ACC112 (cell line): Measurements from ENCODE around the gene RNLS.

Experiments used
- H2AFZ ChIP-seq: fragments of 200-600 bp; sonication (generic); one replicate; pipeline ENCODE4 v1.6.0; 2017; ENCODE audit warnings: antibody characterized with exemption, low read length; ENCODE audit not compliant: unreplicated experiment
- H3K27ac ChIP-seq: fragments of 200-600 bp; sonication (generic); 2 replicates; pipeline ENCODE4 v1.5.1; 2014; ENCODE audit warnings: low read depth, mild to moderate bottlenecking, antibody characterized with exemption, low read length, moderate library complexity
- H3K27me3 ChIP-seq: fragments of 200-600 bp; sonication (generic); 2 replicates; pipeline ENCODE4 v1.6.1; 2014; ENCODE audit warnings: mild to moderate bottlenecking, antibody characterized with exemption, low read length, moderate library complexity, mixed read lengths; ENCODE audit not compliant: insufficient read depth
- H3K36me3 ChIP-seq: fragments of 200-600 bp; sonication (generic); 2 replicates; pipeline ENCODE4 v1.6.1; 2016; ENCODE audit warnings: mild to moderate bottlenecking, antibody characterized with exemption, low read length, moderate library complexity, mixed read lengths; ENCODE audit not compliant: insufficient read depth
- H3K4me1 ChIP-seq: fragments of 200-600 bp; sonication (generic); one replicate; pipeline ENCODE4 v1.6.1; 2016; ENCODE audit warnings: low read length, mixed read lengths; ENCODE audit not compliant: insufficient read depth, unreplicated experiment, control insufficient read depth
- H3K4me3 ChIP-seq: fragments of 200-600 bp; sonication (generic); 2 replicates; pipeline ENCODE4 v1.5.1; 2014; ENCODE audit warnings: mild to moderate bottlenecking, low read depth, low read length
- H3K79me2 ChIP-seq: fragments of 200-600 bp; sonication (generic); one replicate; pipeline ENCODE4 v1.6.0; 2016; ENCODE audit warnings: low read length; ENCODE audit not compliant: control insufficient read depth, unreplicated experiment, insufficient read depth

The RNLS gene

GRCh38 chr10:88413412-88413811 is 169.7 kb downstream of the RNLS start:
- no peak overlapping the region for H3K4me3 ChIP-seq
- no peak overlapping the region for H2AFZ ChIP-seq
- H3K79me2 ChIP-seq, result no peaks in the 10 kb centered on the region
- H3K27me3 ChIP-seq, result no peaks in the 10 kb centered on the region
- no peaks in the 10 kb centered on the region for H3K36me3 ChIP-seq
- no peak overlapping the region for H3K27ac ChIP-seq
- peaks cover 7% of the 10 kb centered on the region for H3K4me1 ChIP-seq

DNA sequence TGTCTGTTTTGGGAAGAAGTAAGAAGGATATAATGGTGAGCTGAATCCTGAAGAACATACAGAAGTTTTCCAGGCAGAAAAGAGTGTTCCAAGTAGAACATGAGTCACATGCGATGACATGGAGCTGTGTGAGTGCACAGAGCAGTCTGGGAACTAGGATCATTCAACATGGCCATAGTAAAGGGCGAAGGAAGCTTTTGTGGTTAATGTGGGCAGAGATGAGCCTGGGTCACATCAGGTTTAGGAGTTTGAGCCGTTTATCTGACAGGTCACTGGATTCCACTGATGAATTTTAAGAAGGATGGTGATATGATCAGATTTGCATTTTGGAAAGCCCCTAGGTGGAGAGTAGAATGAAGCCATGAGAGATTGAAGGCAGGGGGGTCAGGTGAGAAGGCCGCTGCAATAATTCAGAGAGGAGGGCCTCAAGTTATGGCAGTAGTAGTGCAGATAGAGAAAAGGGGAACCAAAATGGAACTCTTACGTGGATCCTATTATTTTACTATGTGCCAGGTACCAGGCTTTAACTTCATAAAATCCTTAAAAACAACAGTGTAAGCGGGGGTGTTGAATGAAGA is 171.3 kb downstream of the RNLS start:
- Histone ChIP-seq H2AFZ (no peak overlapping the region), H3K4me1 (peaks cover 7% of the 10 kb centered on the region), H3K27ac (no peak overlapping the region), H3K36me3 (no peaks in the 10 kb centered on the region), H3K79me2 (no peaks in the 10 kb centered on the region), H3K27me3 (no peaks in the 10 kb centered on the region), H3K4me3 (no peak overlapping the region)

DNA sequence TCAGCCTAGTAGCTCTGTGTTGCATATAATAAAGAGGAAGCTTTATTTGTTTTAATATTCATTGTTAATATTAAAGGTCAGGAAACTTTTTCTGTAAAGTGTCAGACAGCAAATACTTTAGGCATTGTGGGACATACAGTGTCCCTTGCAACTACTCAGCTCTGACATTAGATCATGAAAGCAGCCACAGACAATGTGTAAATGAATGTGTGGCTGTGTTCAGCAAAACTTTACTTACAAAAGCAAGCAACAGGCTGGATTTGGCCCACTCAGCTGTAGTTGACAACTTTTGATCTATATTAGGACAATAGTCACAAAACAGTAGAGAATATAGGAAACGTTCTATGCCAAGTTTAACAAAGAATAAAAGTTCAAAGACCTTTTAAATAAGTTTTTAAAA is 173.3 kb downstream of the RNLS start:
- no peak overlapping the region for H2AFZ ChIP-seq
- 0 out of 2 replicates have a peak overlapping the region, but pooled peaks have one; percentile 11 for H3K27ac ChIP-seq
- no peaks in the 10 kb centered on the region for H3K36me3 ChIP-seq
- H3K27me3 ChIP-seq, result no peaks in the 10 kb centered on the region
- no peaks in the 10 kb centered on the region for H3K79me2 ChIP-seq
- no peak overlapping the region for H3K4me3 ChIP-seq
- H3K4me1 ChIP-seq, result peaks cover 7% of the 10 kb centered on the region

GRCh38 chr10:88409236-88409635 is 173.9 kb downstream of the RNLS start:
- Histone ChIP-seq H3K79me2 (no peaks in the 10 kb centered on the region), H3K4me1 (peaks cover 7% of the 10 kb centered on the region), H3K36me3 (no peaks in the 10 kb centered on the region), H3K27me3 (no peaks in the 10 kb centered on the region), H3K27ac (0 out of 2 replicates have a peak overlapping the region, but pooled peaks have one; percentile 11), H3K4me3 (no peak overlapping the region), H2AFZ (no peak overlapping the region)

DNA sequence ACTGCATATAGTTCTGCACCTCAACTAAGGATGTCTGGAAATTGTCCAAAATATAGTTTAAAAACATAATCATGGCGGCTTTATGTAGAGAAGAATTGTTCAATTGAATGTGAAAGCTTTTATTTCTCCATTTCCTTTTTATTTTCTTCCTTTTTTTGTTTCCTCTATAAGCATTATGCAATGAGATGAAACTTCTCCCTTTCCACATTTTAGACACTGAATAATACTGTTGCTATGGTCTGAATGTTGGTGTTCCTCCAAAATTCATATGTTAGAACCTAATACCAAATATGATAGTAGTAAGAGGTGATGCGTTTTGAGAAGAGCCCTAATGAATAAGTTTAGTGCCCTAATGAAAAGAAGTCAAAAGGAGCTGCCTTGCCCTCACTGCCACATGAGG is 175.0 kb downstream of the RNLS start:
- Histone ChIP-seq H3K79me2 (no peaks in the 10 kb centered on the region), H3K4me1 (peaks cover 7% of the 10 kb centered on the region), H3K27me3 (no peaks in the 10 kb centered on the region), H3K36me3 (no peaks in the 10 kb centered on the region), H2AFZ (no peak overlapping the region), H3K4me3 (no peak overlapping the region), H3K27ac (no peak overlapping the region)

- Histone ChIP-seq H3K4me3 (no peak overlapping the region), H3K4me1 (no peaks in the 10 kb centered on the region), H3K36me3 (no peaks in the 10 kb centered on the region), H3K27ac (no peak overlapping the region), H3K27me3 (no peaks in the 10 kb centered on the region), H2AFZ (no peak overlapping the region), H3K79me2 (no peaks in the 10 kb centered on the region)
These were observed 179.0 kb downstream of the RNLS start for GRCh38 chr10:88404133-88404532.

DNA sequence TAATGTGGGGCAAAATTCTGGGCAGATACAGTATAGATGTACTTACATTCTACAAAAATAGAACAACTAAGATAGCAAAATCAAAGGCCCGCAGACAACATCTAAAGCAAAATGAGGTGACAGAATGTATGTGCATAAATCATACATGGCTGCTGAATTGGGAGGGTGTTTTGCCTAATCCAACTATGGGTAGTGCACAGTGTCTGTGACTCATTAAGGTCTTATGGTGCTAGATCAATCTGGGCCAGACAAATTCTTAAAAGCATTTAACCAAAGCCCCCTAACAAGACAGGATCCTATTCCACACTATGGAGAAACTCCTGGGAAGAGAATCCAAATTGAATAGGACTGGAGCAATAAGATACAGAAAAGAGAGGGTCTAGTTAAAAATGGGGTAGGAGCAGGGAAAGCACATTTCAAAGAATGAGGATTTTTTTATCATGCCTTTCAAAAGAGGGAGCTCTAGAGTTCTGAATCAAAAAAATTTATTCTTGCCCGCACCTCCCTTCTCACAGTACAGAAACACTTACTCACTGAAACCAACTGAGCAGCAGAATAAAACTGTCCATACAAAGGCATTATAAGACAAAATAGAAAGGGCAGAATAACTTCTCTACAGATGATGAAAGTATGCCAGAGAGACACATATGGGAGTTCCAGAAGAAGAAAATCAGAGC is 181.3 kb downstream of the RNLS start:
- H3K36me3 ChIP-seq, result no peaks in the 10 kb centered on the region
- H3K4me1 ChIP-seq, result no peaks in the 10 kb centered on the region
- no peak overlapping the region for H2AFZ ChIP-seq
- no peaks in the 10 kb centered on the region for H3K79me2 ChIP-seq
- no peak overlapping the region for H3K4me3 ChIP-seq
- H3K27me3 ChIP-seq, result no peaks in the 10 kb centered on the region
- no peak overlapping the region for H3K27ac ChIP-seq

- H3K27me3 ChIP-seq, result no peaks in the 10 kb centered on the region
- no peaks in the 10 kb centered on the region for H3K79me2 ChIP-seq
- no peaks in the 10 kb centered on the region for H3K36me3 ChIP-seq
- no peak overlapping the region for H3K4me3 ChIP-seq
- no peak overlapping the region for H3K27ac ChIP-seq
- no peaks in the 10 kb centered on the region for H3K4me1 ChIP-seq
- H2AFZ ChIP-seq, result no peak overlapping the region
These were observed 183.9 kb downstream of the RNLS start for GRCh38 chr10:88399240-88399639.

- H3K27me3 ChIP-seq, result no peaks in the 10 kb centered on the region
- no peaks in the 10 kb centered on the region for H3K79me2 ChIP-seq
- H3K36me3 ChIP-seq, result no peaks in the 10 kb centered on the region
- no peaks in the 10 kb centered on the region for H3K4me1 ChIP-seq
- H3K27ac ChIP-seq, result no peak overlapping the region
- H3K4me3 ChIP-seq, result no peak overlapping the region
- no peak overlapping the region for H2AFZ ChIP-seq
These were observed 187.4 kb downstream of the RNLS start for GRCh38 chr10:88395677-88396076.

DNA sequence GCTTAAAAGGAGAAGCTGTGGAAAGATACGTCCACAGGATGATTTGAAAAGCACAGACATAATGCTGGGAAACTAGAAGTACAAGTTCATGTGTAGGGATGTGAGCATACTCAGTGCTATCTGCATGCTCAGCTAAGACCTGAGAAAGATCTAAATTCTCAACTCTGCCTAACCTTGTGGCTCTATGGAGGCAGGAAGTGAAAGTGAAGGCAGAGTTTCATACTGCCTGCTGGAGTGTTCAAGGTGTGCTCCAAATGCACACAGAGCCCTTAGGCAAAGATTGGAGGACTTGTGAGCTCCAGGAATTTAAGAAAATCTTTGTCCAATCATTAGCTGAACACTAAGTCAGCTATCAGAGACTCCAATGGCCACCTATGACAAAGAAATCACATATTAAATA is 190.9 kb downstream of the RNLS start:
- H3K4me1 ChIP-seq, result peaks cover 6% of the 10 kb centered on the region
- no peaks in the 10 kb centered on the region for H3K36me3 ChIP-seq
- H3K4me3 ChIP-seq, result no peak overlapping the region
- no peaks in the 10 kb centered on the region for H3K79me2 ChIP-seq
- no peaks in the 10 kb centered on the region for H3K27me3 ChIP-seq
- H2AFZ ChIP-seq, result peak overlapping the region; percentile 53
- no peak overlapping the region for H3K27ac ChIP-seq

DNA sequence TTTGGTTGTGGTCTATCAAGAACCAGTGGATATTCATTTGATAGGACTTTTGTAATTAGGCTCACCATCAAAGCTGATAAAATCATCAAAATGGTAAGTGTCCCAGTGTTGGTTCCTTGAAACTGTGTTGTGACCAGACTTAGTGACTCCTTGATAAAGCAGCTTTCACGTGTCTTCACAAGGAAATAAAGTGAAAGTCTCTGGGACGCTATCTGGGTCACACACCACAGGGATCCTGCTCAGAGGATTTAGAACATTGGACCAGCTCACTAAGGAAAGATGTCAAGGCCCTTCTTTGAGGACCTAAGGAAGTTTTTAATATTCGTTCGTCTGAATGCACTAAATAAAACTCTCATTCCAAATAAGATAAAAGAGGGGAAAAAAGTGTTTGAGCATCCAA is 193.1 kb downstream of the RNLS start:
- H3K27ac ChIP-seq, result no peak overlapping the region

More for the DNA sequence above, 193.1 kb downstream of the RNLS start:
- Histone ChIP-seq H2AFZ (no peak overlapping the region), H3K36me3 (no peaks in the 10 kb centered on the region), H3K79me2 (no peaks in the 10 kb centered on the region), H3K4me3 (no peak overlapping the region), H3K4me1 (peaks cover 23% of the 10 kb centered on the region), H3K27me3 (no peaks in the 10 kb centered on the region)
